Natural killer cell (primary cell): ENCODE measurements around the gene MST1R. TPM values are rescaled to one million over a fixed set of nuclear protein-coding genes. Genes with fewer than 3 reads are reported as not detected.

Experiments used
- ATAC-seq, 3 donors: fragments of 150-1000 bp in 2 of 3; fragments of 200-7000 bp in 1 of 3; cut with Tn5 transposase; 1 replicate in 1 of 3; 2 replicates in 2 of 3; pipeline ENCODE4 v1.10.0; 2021; ENCODE audit warnings: mild to moderate bottlenecking in 2 of 3, moderate library complexity in 2 of 3
- DNase-seq, 2 donors: peaks; one replicate each; pipeline versions ENCODE4 v3.0.0 to v3.0.0-alpha.2; 2013 to 2021; ENCODE audit warnings: mixed read lengths in 1 of 2
- H3K27ac ChIP-seq: one replicate; pipeline ENCODE4 v1.5.1; 2013; ENCODE audit warnings: mild to moderate bottlenecking, low read length
- H3K27me3 ChIP-seq: one replicate; pipeline ENCODE4 v1.6.1; 2013; ENCODE audit warnings: low read length; ENCODE audit not compliant: control insufficient read depth, insufficient read depth
- H3K36me3 ChIP-seq: one replicate; pipeline ENCODE4 v1.6.1; 2013; ENCODE audit warnings: low read length; ENCODE audit not compliant: control insufficient read depth, insufficient read depth
- H3K4me1 ChIP-seq: one replicate; pipeline ENCODE4 v1.6.1; 2013; ENCODE audit warnings: low read length; ENCODE audit not compliant: control insufficient read depth, insufficient read depth
- H3K4me3 ChIP-seq: one replicate; pipeline ENCODE4 v1.5.1; 2013; ENCODE audit warnings: low read length
- H3K9me3 ChIP-seq: one replicate; pipeline ENCODE4 v1.6.1; 2013; ENCODE audit warnings: low read length; ENCODE audit not compliant: control insufficient read depth, insufficient read depth
- H3K27ac Mint-ChIP-seq, 2 donors: one replicate each; pipeline ENCODE4 v1.8.0; 2022; ENCODE audit warnings: mild to moderate bottlenecking in 2 of 2, mixed read lengths in 2 of 2, moderate library complexity in 1 of 2
- H3K27me3 Mint-ChIP-seq, 2 donors: one replicate each; pipeline ENCODE4 v1.8.0; 2022; ENCODE audit warnings: low read depth in 2 of 2, mixed read lengths in 2 of 2
- H3K36me3 Mint-ChIP-seq: one replicate; pipeline ENCODE4 v1.8.0; 2022; ENCODE audit warnings: mixed read lengths
- H3K4me1 Mint-ChIP-seq, 2 donors: one replicate each; pipeline ENCODE4 v1.8.0; 2022; ENCODE audit warnings: mixed read lengths in 2 of 2
- H3K4me3 Mint-ChIP-seq: one replicate; pipeline ENCODE4 v1.8.0; 2022; ENCODE audit warnings: mild to moderate bottlenecking, moderate library complexity, mixed read lengths
- H3K9me3 Mint-ChIP-seq, 2 donors: one replicate each; pipeline ENCODE4 v1.8.0; 2022; ENCODE audit warnings: mixed read lengths in 2 of 2
- WGBS: methylation state at CpG from one replicate; pipeline ENCODE4 v1.1.7; 2013; ENCODE audit warnings: missing lambda C conversion rate; ENCODE audit not compliant: insufficient coverage; 5-methylcytosine and 5-hydroxymethylcytosine counted together
- intact Hi-C: fragments of 100-400 bp; cut with micrococcal nuclease; formaldehyde crosslinking; loops from one replicate; pipeline ENCODE4 v1.14.2; 2022
- total RNA-seq, 4 donors: library from RNA; stranded (reverse); fragments of 120-200 nt in 1 of 4; gene quantifications; one replicate each; pipeline versions ENCODE4 v1.2.3 to v1.2.4, GENCODE V29; 2013 to 2022
- TF ChIP-seq, protein P1 (sequence below): fragments of 200-600 bp; IDR thresholded peaks from one replicate; pipeline ENCODE4 v1.8.0; 2022; ENCODE audit warnings: antibody characterized with exemption

The MST1R gene
- total RNA-seq, 3 donors from 2014 or later (not counting 1 experiment from before 2014, with no cell fraction given), result 1.6 to 3.4 (median 2.2) TPM

DNA sequence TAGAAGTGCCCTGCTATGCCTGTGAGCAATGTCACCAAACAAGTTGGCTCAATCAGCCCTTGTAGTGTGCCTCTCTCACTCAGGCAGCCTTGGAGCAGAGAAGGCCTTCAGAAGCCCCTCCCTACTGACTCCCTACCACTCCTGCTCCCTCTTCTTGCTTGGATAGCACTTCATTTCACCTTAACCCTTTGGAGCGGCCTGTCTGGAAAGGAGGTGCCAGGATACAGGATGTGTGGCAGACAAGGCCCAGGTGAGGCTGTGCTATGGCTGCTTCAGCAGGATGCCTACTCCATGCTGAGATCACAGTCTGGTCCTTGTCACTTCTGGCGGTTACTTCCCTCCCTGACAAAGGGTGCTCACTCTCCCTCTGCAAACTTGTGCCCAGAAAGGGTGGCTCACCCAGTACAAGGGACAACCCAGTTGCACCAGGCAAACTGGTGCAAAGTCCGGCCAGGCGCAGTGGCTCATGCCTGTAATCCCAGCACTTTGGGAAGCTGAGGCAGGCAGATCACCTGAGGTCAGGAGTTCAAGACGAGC is 24.9 kb upstream of the MST1R start:
- no peaks in the 10 kb centered on the region for H3K27me3 Mint-ChIP-seq
- no peaks in the 10 kb centered on the region for H3K36me3 Mint-ChIP-seq
- H3K9me3 Mint-ChIP-seq, result no peaks in the 10 kb centered on the region
- no peak overlapping the region for H3K27ac ChIP-seq
- H3K4me3 Mint-ChIP-seq, result peak overlapping the region; percentile 81
- WGBS, result 91% methylated on average over 5 of the region's 5 CpGs
- no peaks in the 10 kb centered on the region for H3K27me3 ChIP-seq
- peaks cover 13 to 29% of the 10 kb centered on the region in 2 donors for H3K4me1 Mint-ChIP-seq
- H3K36me3 ChIP-seq, result no peaks in the 10 kb centered on the region
- H3K9me3 ChIP-seq, result no peaks in the 10 kb centered on the region
- ATAC-seq, result no peak
- TF ChIP-seq, protein P1, sequence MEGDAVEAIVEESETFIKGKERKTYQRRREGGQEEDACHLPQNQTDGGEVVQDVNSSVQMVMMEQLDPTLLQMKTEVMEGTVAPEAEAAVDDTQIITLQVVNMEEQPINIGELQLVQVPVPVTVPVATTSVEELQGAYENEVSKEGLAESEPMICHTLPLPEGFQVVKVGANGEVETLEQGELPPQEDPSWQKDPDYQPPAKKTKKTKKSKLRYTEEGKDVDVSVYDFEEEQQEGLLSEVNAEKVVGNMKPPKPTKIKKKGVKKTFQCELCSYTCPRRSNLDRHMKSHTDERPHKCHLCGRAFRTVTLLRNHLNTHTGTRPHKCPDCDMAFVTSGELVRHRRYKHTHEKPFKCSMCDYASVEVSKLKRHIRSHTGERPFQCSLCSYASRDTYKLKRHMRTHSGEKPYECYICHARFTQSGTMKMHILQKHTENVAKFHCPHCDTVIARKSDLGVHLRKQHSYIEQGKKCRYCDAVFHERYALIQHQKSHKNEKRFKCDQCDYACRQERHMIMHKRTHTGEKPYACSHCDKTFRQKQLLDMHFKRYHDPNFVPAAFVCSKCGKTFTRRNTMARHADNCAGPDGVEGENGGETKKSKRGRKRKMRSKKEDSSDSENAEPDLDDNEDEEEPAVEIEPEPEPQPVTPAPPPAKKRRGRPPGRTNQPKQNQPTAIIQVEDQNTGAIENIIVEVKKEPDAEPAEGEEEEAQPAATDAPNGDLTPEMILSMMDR, result no peak
- peak overlapping the region in 1 of 2 donors; percentile 82 for H3K27ac Mint-ChIP-seq
- intact Hi-C loops, result loop anchor here (1.0 kb wide), 1 partner anchor 11 kb away; no protein-coding TSS in a partner anchor
- peak in 1 of 2 donors; percentile 19 for DNase-seq
- peaks cover 21% of the 10 kb centered on the region for H3K4me1 ChIP-seq
- no peak overlapping the region for H3K4me3 ChIP-seq

DNA sequence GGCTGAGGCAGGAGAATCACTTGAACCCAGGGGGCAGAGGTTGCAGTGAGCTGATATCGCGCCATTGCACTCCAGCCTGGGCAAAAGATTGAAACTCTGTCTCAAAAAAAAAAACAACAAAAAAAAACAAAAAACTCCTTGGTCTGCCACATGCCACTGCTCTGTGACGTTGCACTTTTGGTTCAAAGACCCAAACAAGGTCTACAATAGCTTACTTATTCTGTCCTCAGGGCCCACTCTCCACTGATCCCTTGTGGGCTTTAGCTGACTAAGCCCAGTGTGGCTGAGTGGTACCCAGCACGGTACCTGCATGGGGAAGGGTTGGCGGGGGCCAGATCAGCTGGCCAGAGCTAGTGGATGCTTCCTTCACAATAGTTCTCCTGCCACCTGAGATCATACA is 24.1 kb upstream of the MST1R start:
- intact Hi-C loops, result no loop called here
- WGBS, result 91% methylated on average over 5 of the region's 5 CpGs
- Mint-ChIP-seq H3K27me3 (no peaks in the 10 kb centered on the region), H3K36me3 (no peaks in the 10 kb centered on the region), H3K27ac (no peak overlapping the region), H3K4me3 (no peak overlapping the region), H3K4me1 (peaks cover 13 to 29% of the 10 kb centered on the region in 2 donors), H3K9me3 (no peaks in the 10 kb centered on the region)
- no peak for DNase-seq
- Histone ChIP-seq H3K27ac (no peak overlapping the region), H3K4me1 (peaks cover 21% of the 10 kb centered on the region), H3K4me3 (no peak overlapping the region), H3K9me3 (no peaks in the 10 kb centered on the region), H3K27me3 (no peaks in the 10 kb centered on the region), H3K36me3 (no peaks in the 10 kb centered on the region)
- ATAC-seq, result no peak
- TF ChIP-seq, protein P1, result no peak

DNA sequence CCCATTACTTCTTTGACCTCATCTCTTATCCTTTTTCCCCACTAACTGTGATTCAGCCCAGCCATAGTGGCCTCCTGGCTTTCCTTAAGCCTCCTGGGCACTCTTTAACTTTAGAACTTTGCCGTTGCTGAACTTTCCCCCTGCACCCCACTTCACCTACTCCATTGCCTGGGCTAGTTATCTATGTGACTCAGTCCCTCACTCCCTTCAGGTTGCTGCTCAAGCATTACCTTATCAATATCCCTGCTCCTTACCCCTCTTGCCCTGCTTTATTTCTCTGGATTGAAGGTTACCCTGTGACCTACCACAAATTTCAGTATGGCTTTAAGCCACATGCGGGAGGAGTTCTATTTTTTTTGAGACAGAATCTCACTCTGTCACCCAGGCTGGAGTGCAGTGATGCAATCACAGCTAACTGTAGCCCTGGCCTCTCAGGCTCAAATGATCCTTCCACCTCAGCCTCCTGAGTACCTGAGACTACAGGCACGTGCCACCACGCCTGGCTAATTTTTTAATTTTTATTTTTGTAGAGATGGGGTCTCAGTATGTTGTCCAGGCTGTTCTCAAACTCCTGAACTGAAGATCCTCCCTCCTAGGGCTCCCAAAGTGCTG is 22.6 kb upstream of the MST1R start:
- H3K4me1 ChIP-seq, result peaks cover 21% of the 10 kb centered on the region
- H3K36me3 ChIP-seq, result no peaks in the 10 kb centered on the region
- Mint-ChIP-seq H3K27ac (peak overlapping the region in 1 of 2 donors; percentile 35), H3K27me3 (no peaks in the 10 kb centered on the region), H3K4me3 (no peak overlapping the region), H3K36me3 (no peaks in the 10 kb centered on the region), H3K9me3 (no peaks in the 10 kb centered on the region), H3K4me1 (peaks cover 13 to 29% of the 10 kb centered on the region in 2 donors)
- no peak for DNase-seq
- ATAC-seq, result no peak
- intact Hi-C loops, result no loop called here
- H3K27ac ChIP-seq, result no peak overlapping the region
- H3K27me3 ChIP-seq, result no peaks in the 10 kb centered on the region
- H3K4me3 ChIP-seq, result no peak overlapping the region
- no peaks in the 10 kb centered on the region for H3K9me3 ChIP-seq
- whole genome bisulfite sequencing, result 97% methylated on average over 3 of the region's 4 CpGs
- TF ChIP-seq, protein P1, result no peak
